Mucosa of descending colon (tissue), 3 donors: Measurements from ENCODE around the gene MCC. TPM values are rescaled to one million over a fixed set of nuclear protein-coding genes. Genes with fewer than 3 reads are reported as not detected.

Experiments
- ATAC-seq: fragments of 200-7000 bp; cut with Tn5 transposase; one replicate; pipeline ENCODE4 v1.9.1; 2020; ENCODE audit warnings: mild to moderate bottlenecking, moderate library complexity
- DNase-seq, 3 donors: peaks; one replicate each; pipeline ENCODE4 v3.0.0-alpha.2; 2020
- H3K36me3 ChIP-seq: fragments of 200-600 bp; one replicate; pipeline ENCODE4 v1.8.0; 2021; ENCODE audit warnings: low read depth, mild to moderate bottlenecking
- H3K4me1 ChIP-seq: fragments of 200-600 bp; one replicate; pipeline ENCODE4 v1.8.0; 2021; ENCODE audit warnings: low read depth, mild to moderate bottlenecking
- H3K4me3 ChIP-seq: fragments of 200-600 bp; one replicate; pipeline ENCODE4 v1.8.0; 2021; ENCODE audit warnings: mild to moderate bottlenecking
- H3K9me3 ChIP-seq: fragments of 200-600 bp; one replicate; pipeline ENCODE4 v1.8.0; 2021; ENCODE audit warnings: mild to moderate bottlenecking
- intact Hi-C, 2 donors: fragments of 100-400 bp; cut with DNase I in 1 of 2; cut with micrococcal nuclease in 1 of 2; formaldehyde crosslinking; loops; one replicate each; pipeline versions ENCODE4 v1.11.0 to v1.11.1; 2022; cut with DNase I, micrococcal nuclease
- total RNA-seq, 3 donors: library from RNA; stranded (reverse); fragmentation: NEBNext Ultra II Directional in 2 of 3; extraction: Animal tissue kit (Norgen Biotek cat#: 25700) in 2 of 3; gene quantifications; one replicate each; pipeline versions ENCODE4 v1.2.1 to v1.2.4, GENCODE V29; 2021 to 2023
- TF ChIP-seq, protein P1 (sequence below): fragments of 200-600 bp; IDR thresholded peaks from one replicate; pipeline ENCODE4 v1.8.0; 2022; ENCODE audit warnings: antibody characterized with exemption, mild to moderate bottlenecking
- donor health status: DM: no; HTN: no; CAD: no; lungs with moderate emphysema.
- donor health status: DM: no; HTN: no; CAD: no.
- donor health status: DM: no; HTN: yes; CAD: no.

MCC gene
- total RNA-seq, 3 donors from 2014 or later = 1.5 to 7.4 (median 4.4) TPM

DNA sequence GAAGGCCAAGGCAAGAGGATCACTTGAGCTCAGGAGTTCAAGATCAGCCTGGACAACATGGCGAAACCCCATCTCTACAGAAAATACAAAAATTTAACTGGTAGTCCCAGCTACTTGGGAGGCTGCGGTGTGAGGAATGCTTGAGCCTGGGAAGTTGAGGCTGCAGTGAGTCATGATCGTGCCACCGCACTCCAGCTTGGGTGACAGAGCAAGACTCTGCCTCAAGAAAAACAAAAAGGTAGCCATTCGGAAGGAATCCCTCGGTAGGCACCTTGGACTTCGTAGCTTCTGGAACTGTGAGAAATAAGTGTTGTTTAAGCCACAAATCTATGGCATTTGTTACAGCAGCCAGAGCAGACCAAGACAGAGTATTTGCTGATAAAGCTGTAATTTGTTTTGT lies 337.4 kb downstream of the MCC start:
- H3K36me3 ChIP-seq = no peaks in the 10 kb centered on the region
- no peak for ATAC-seq
- TF ChIP-seq, protein P1, sequence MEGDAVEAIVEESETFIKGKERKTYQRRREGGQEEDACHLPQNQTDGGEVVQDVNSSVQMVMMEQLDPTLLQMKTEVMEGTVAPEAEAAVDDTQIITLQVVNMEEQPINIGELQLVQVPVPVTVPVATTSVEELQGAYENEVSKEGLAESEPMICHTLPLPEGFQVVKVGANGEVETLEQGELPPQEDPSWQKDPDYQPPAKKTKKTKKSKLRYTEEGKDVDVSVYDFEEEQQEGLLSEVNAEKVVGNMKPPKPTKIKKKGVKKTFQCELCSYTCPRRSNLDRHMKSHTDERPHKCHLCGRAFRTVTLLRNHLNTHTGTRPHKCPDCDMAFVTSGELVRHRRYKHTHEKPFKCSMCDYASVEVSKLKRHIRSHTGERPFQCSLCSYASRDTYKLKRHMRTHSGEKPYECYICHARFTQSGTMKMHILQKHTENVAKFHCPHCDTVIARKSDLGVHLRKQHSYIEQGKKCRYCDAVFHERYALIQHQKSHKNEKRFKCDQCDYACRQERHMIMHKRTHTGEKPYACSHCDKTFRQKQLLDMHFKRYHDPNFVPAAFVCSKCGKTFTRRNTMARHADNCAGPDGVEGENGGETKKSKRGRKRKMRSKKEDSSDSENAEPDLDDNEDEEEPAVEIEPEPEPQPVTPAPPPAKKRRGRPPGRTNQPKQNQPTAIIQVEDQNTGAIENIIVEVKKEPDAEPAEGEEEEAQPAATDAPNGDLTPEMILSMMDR = no peak
- H3K9me3 ChIP-seq = no peaks in the 10 kb centered on the region
- DNase-seq = no peak
- H3K4me3 ChIP-seq = no peak overlapping the region
- intact Hi-C loops = no loop called here
- H3K4me1 ChIP-seq = no peaks in the 10 kb centered on the region

DNA sequence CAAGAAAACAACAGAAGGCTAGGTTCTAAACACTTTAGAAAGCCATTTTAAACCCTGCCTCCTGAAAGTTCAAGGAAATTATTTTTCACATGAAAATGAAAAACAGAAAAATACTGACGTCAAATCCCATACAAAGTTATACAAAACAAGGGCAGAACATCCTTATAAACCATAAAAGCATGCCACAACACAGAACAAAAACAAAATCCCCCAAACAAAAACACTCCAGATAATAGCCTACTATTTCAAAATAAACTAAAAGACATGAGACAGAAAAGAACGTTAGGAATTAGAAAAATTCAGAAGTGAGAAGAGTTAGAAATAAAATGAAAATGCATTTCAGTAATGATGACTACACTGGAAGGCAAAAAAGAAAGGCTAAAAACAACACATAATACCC lies 338.0 kb downstream of the MCC start:
- DNase-seq = no peak
- TF ChIP-seq, protein P1 = no peak
- Histone ChIP-seq H3K9me3 (no peaks in the 10 kb centered on the region), H3K4me1 (no peaks in the 10 kb centered on the region), H3K36me3 (no peaks in the 10 kb centered on the region), H3K4me3 (no peak overlapping the region)
- no peak for ATAC-seq
- intact Hi-C loops = no loop called here

DNA sequence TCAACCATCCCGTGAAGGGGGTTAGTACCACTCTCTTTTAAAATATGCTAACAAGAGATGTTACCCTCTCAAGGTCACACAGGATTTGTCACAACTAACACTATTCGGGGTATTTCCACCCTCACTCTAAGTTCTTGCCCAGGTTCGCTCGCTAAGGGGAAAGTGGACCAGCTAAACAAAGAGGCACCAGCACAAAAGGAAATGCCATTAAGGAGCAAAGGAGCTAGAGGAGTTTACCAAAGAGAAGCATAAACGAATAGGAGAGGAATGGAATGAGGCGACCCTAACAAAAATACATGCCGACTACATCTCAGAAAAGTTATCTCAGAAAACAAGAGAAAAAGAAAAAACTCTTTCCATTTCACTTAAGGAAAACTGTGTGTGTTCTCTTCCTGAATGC lies 340.7 kb downstream of the MCC start:
- no peaks in the 10 kb centered on the region for H3K4me1 ChIP-seq
- no peak overlapping the region for H3K4me3 ChIP-seq
- intact Hi-C loops = no loop called here
- TF ChIP-seq, protein P1 = no peak
- H3K9me3 ChIP-seq = no peaks in the 10 kb centered on the region
- ATAC-seq (no peak), DNase-seq (no peak)
- H3K36me3 ChIP-seq = no peaks in the 10 kb centered on the region

DNA sequence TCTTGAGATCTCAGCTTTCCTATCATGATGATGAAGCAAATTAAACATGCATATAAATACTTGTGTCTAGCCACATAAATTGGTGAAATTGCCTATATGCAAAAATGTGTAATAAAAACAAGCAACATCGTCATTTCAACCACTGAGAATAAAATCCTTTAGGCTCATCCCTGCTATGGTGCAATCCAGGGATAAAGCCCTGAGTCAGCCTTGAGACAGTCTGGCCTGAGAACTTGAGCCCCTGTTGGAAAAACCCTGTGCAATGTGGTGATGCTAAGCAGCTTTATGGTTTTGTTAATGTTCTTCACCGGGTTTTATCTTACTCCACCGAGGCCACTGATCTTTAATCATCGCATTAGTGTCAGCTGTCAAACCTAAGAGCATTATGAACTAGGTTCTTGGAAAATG lies 341.1 kb downstream of the MCC start:
- DNase-seq (no peak), ATAC-seq (peak; percentile 34)
- intact Hi-C loops = no loop called here
- no peaks in the 10 kb centered on the region for H3K9me3 ChIP-seq
- TF ChIP-seq, protein P1 = no peak
- no peaks in the 10 kb centered on the region for H3K36me3 ChIP-seq
- H3K4me3 ChIP-seq = no peak overlapping the region
- H3K4me1 ChIP-seq = no peaks in the 10 kb centered on the region

DNA sequence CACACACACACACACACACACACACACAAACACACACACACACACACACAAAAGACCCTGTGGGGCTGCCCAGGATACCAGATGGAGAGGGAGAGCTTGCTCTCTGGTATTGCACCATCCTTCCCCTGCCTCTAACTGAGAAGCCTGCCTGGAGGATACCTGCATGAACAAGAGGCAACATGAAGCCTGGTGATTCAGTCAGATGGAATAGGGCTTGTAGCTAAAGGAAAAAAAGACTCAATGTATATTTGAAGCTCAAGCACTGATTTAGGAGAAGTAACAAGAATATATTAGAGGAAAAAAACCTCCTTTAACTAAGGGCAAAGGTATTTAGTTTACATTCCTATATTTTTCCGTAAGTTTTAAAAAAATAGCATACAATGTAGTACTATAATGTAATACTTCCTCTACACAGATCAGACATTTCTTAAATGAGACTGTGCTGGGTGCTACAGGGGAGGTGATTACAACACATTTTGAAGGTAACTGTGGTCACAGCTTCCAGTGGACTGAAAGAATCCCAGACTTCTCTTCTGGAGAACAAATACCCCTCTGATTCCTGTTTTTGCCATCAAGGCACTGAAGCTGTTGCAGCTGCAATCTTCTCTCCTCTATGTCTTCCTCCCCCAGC lies 342.4 kb downstream of the MCC start:
- no peak overlapping the region for H3K4me3 ChIP-seq
- TF ChIP-seq, protein P1 = no peak
- ATAC-seq (no peak), DNase-seq (no peak)
- no peaks in the 10 kb centered on the region for H3K4me1 ChIP-seq
- no peaks in the 10 kb centered on the region for H3K36me3 ChIP-seq
- no peaks in the 10 kb centered on the region for H3K9me3 ChIP-seq
- intact Hi-C loops = no loop called here

DNA sequence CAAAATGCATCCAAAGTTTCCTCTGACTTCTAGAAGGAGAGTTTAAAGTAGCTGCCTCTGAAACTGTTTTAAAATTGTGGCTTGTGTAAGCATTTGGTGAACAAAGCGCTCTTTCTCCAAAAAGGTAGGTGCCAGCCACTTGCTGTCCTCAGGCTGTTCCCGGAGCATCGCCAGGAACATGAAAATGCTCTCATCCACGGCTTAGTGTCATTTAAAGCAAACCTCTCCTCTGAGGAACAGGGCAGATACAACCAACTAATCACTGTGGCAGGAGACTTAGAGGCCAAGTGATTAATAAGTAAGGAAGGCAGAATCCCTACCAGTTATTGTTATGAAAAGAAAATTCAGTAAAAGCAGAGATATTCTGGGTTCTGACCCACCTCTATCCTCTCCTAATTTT lies 346.1 kb downstream of the MCC start:
- intact Hi-C loops = no loop called here
- DNase-seq = no peak
- TF ChIP-seq, protein P1 = no peak
- H3K4me3 ChIP-seq = no peak overlapping the region
- H3K4me1 ChIP-seq = no peaks in the 10 kb centered on the region
- no peaks in the 10 kb centered on the region for H3K36me3 ChIP-seq
- H3K9me3 ChIP-seq = no peaks in the 10 kb centered on the region
- no peak for ATAC-seq
